GM21526 (cell line): ENCODE results near the gene RSF1.

Experiments used
- ATAC-seq: cut with Tn5 transposase; IDR thresholded peaks from one replicate; pipeline ENCODE4 v1.9.1; 2021; ENCODE audit warnings: moderate library complexity; ENCODE audit not compliant: unreplicated experiment, low FRiP score

RSF1 gene

GRCh38 chr11:77699425-77699824 lies 121.1 kb downstream of the RSF1 start:
- no peak for ATAC-seq

- ATAC-seq = no peak
Observed at GRCh38 chr11:77698896-77699295, 121.6 kb downstream of the RSF1 start.

GRCh38 chr11:77697865-77698264 lies 122.7 kb downstream of the RSF1 start:
- no peak for ATAC-seq

GRCh38 chr11:77695417-77695816 lies 125.1 kb downstream of the RSF1 start:
- ATAC-seq = no peak

- no peak for ATAC-seq
Observed at GRCh38 chr11:77690649-77691048, 129.9 kb downstream of the RSF1 start.

- ATAC-seq = no peak
Observed at GRCh38 chr11:77687088-77687487, 133.4 kb downstream of the RSF1 start.

GRCh38 chr11:77677138-77677537 lies 143.4 kb downstream of the RSF1 start:
- ATAC-seq = no peak

GRCh38 chr11:77672264-77672663 lies 148.3 kb downstream of the RSF1 start:
- no peak for ATAC-seq

- ATAC-seq = no peak
Observed at GRCh38 chr11:77669848-77670511, 150.5 kb downstream of the RSF1 start.

GRCh38 chr11:77668760-77669159 lies 151.8 kb downstream of the RSF1 start:
- ATAC-seq = no peak

- ATAC-seq = no peak
Observed at GRCh38 chr11:77665240-77665965, 155.1 kb downstream of the RSF1 start.

- no peak for ATAC-seq
Observed at GRCh38 chr11:77661670-77662069, 158.9 kb downstream of the RSF1 start.

- no peak for ATAC-seq
Observed at GRCh38 chr11:77660947-77661346, 159.6 kb downstream of the RSF1 start.

- ATAC-seq = no peak
Observed at GRCh38 chr11:77658213-77659013, 162.1 kb downstream of the RSF1 start.

- ATAC-seq = no peak
Observed at GRCh38 chr11:77656362-77656761, 164.2 kb downstream of the RSF1 start.

GRCh38 chr11:77654770-77655434 lies 165.6 kb downstream of the RSF1 start:
- ATAC-seq = no peak

GRCh38 chr11:77650123-77650522 lies 170.4 kb downstream of the RSF1 start:
- no peak for ATAC-seq

GRCh38 chr11:77647654-77648305 lies 172.7 kb downstream of the RSF1 start:
- no peak for ATAC-seq

GRCh38 chr11:77644887-77645286 lies 175.6 kb downstream of the RSF1 start:
- ATAC-seq = no peak

- no peak for ATAC-seq
Observed at GRCh38 chr11:77642228-77642627, 178.3 kb downstream of the RSF1 start.
